ENCODE measurements around the gene B4GALT1.

- TF ChIP-seq POLR2A (IDR thresholded peaks at IDR 0.05; ENCODE audit: low read length) (no peak), GATA1 (IDR thresholded peaks at IDR 0.05; ENCODE audit: low read depth, low read length) (no peak)
Observed at GRCh38 chr9:33180526-33181184, 13.5 kb upstream of the B4GALT1 start.
